Psoas muscle (tissue), 8 donors: ENCODE measurements around the gene KIRREL1. TPM values are rescaled to one million over a fixed set of nuclear protein-coding genes. Genes with fewer than 3 reads are reported as not detected.

Experiments
- ATAC-seq, 4 donors: fragments of 200-7000 bp; cut with Tn5 transposase; one replicate each; pipeline ENCODE4 v1.9.1; 2020; ENCODE audit warnings: moderate library complexity in 3 of 4, mild to moderate bottlenecking in 2 of 4
- DNase-seq, 2 donors: peaks; one replicate each; pipeline ENCODE4 v3.0.0-alpha.2; 2020
- H3K27ac ChIP-seq: fragments of 200-600 bp; one replicate; pipeline ENCODE4 v1.8.0; 2022
- H3K27me3 ChIP-seq, 3 donors: fragments of 200-600 bp in 1 of 3; one replicate each; pipeline versions ENCODE4 v1.6.1 to v1.8.0; 2013 to 2022; ENCODE audit warnings: low read length in 2 of 3, mild to moderate bottlenecking in 2 of 3, moderate library complexity in 1 of 3; ENCODE audit not compliant: insufficient read depth in 3 of 3
- H3K36me3 ChIP-seq, 2 donors: fragments of 200-600 bp in 1 of 2; one replicate each; pipeline versions ENCODE4 v1.6.1 to v1.8.0; 2013 to 2022; ENCODE audit warnings: low read depth in 1 of 2, mild to moderate bottlenecking in 1 of 2, moderate library complexity in 1 of 2; ENCODE audit not compliant: insufficient read depth in 1 of 2
- H3K4me1 ChIP-seq: fragments of 200-600 bp; one replicate; pipeline ENCODE4 v1.8.0; 2022
- H3K4me3 ChIP-seq: fragments of 200-600 bp; one replicate; pipeline ENCODE4 v1.8.0; 2022; ENCODE audit warnings: mild to moderate bottlenecking
- H3K9me3 ChIP-seq: fragments of 200-600 bp; one replicate; pipeline ENCODE4 v1.8.0; 2022
- WGBS, 3 donors: extraction: QIAGEN DNeasy Blood & Tissue Kit; methylation state at CpG; one replicate each; pipeline versions ENCODE4 v1.1.6 to v1.1.7; 2013; 5-methylcytosine and 5-hydroxymethylcytosine counted together
- intact Hi-C, 2 donors: fragments of 100-400 bp; cut with DNase I; formaldehyde crosslinking; loops; one replicate each; pipeline versions ENCODE4 v1.11.0 to v1.14.2; 2022
- polyA plus RNA-seq, 3 donors: library from polyadenylated mRNA; stranded (reverse); fragments of 200-250 nt; gene quantifications; one replicate each; pipeline ENCODE4 v1.2.3, GENCODE V29; 2013
- total RNA-seq, 4 donors: library from RNA; stranded (reverse); fragmentation: NEBNext Ultra II Directional in 2 of 4; extraction: Animal tissue kit (Norgen Biotek cat#: 25700) in 2 of 4; gene quantifications; one replicate each; pipeline versions ENCODE4 v1.2.1 to v1.2.4, GENCODE V29; 2021 to 2023
- TF ChIP-seq, protein P1 (sequence below): fragments of 200-600 bp; IDR thresholded peaks from one replicate; pipeline ENCODE4 v1.8.0; 2022; ENCODE audit warnings: antibody characterized with exemption
- donor health status: healthy with polysubstance abuse.
- donor health status: DM: no; HTN: no; CAD: no; lungs with moderate emphysema.
- donor health status: Bipolar disorder and iron deficiency.
- donor health status: healthy.
- donor health status: DM: yes; HTN: yes; CAD: no.
- donor health status: DM: no; HTN: no; CAD: no.
- donor health status: DM: no; HTN: no; CAD: no.
- donor health status: DM: yes; HTN: yes; CAD: no.

The KIRREL1 gene
- total and polyA plus RNA-seq, 7 donors, result 1.3 to 7.6 (median 4.3) TPM

DNA sequence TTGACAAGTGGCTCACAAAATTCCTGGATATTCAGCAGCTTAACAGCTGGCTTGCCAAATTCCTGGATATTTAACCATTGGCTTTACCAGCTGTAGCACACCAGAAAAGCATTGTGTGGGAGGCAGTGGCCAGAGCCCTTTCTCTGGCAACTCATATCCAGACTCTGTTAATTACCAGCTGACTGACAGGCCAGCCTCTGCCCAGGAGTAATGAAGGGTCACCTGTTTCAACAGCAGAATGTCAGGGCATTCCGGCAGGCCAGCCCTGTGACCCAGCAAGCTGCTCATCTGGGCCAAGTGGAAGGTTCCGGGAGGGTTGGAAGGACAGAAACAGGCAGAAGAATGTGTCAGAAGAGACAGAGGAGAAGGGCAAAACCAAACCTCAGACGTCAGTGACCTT is 35.2 kb upstream of the KIRREL1 start:
- intact Hi-C loops, result no loop called here
- DNase-seq (no peak), ATAC-seq (no peak)
- Histone ChIP-seq H3K27me3 (peaks cover 0 to 9% (median 0%) of the 10 kb centered on the region in 3 donors), H3K4me3 (no peak overlapping the region), H3K4me1 (no peaks in the 10 kb centered on the region), H3K27ac (no peak overlapping the region), H3K36me3 (no peaks in the 10 kb centered on the region), H3K9me3 (no peaks in the 10 kb centered on the region)
- WGBS, 3 donors, result 39 to 46% (median 40%) methylated on average over 3 of the region's 3 CpGs
- TF ChIP-seq, protein P1, sequence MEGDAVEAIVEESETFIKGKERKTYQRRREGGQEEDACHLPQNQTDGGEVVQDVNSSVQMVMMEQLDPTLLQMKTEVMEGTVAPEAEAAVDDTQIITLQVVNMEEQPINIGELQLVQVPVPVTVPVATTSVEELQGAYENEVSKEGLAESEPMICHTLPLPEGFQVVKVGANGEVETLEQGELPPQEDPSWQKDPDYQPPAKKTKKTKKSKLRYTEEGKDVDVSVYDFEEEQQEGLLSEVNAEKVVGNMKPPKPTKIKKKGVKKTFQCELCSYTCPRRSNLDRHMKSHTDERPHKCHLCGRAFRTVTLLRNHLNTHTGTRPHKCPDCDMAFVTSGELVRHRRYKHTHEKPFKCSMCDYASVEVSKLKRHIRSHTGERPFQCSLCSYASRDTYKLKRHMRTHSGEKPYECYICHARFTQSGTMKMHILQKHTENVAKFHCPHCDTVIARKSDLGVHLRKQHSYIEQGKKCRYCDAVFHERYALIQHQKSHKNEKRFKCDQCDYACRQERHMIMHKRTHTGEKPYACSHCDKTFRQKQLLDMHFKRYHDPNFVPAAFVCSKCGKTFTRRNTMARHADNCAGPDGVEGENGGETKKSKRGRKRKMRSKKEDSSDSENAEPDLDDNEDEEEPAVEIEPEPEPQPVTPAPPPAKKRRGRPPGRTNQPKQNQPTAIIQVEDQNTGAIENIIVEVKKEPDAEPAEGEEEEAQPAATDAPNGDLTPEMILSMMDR, result no peak

DNA sequence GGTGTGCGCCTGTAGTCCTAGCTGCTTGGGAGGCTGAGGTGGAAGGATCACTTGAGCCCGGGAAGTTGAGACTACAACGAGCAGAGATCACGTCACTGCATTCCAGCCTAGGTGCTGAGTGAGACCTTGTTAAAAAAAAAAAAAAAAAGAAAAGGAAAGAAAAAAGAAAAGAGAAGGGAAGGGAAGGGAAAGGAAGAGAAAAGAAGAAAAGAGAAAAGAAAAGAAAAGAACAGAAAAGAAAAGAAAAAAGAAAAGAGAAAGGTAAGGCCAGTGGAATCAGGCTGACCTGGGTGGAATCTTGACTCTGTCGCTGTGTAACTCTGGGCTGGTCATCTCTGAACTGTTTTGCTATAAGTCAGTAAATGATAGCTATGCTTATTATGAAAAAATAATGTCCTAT is 33.7 kb upstream of the KIRREL1 start:
- WGBS, 3 donors, result 92 to 95% (median 94%) methylated on average over 5 of the region's 5 CpGs
- Histone ChIP-seq H3K27ac (no peak overlapping the region), H3K4me3 (no peak overlapping the region), H3K9me3 (no peaks in the 10 kb centered on the region), H3K27me3 (peaks cover 0 to 9% (median 0%) of the 10 kb centered on the region in 3 donors), H3K4me1 (no peaks in the 10 kb centered on the region), H3K36me3 (no peaks in the 10 kb centered on the region)
- ATAC-seq, result no peak
- no peak for DNase-seq
- intact Hi-C loops, result loop anchor here in 1 of 2 donors (5.0 kb wide), 1 partner anchor 163 kb away; no protein-coding TSS in a partner anchor
- TF ChIP-seq, protein P1, result no peak

DNA sequence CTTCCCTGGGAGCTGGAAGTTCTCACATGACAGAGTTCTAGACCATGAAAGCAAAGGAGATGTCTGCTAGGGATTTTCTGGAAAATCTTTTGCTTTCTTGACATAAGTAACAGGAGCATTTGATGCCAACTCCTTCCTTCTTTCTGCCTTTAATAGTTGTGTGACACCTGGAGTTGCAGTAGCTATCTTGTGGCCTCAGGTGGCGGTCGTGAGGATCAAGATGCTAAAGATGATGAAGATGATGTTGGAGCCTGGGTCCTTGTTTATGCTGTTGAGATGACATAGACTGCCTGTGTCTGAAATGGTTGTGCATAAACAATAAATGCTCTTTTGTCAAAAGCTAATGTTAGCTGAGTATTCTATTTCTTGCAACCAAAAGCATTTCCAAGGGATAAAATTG is 32.7 kb upstream of the KIRREL1 start:
- peaks cover 0 to 9% (median 0%) of the 10 kb centered on the region in 3 donors for H3K27me3 ChIP-seq
- no peaks in the 10 kb centered on the region for H3K4me1 ChIP-seq
- 83 to 87% (median 86%) methylated on average over 2 of the region's 2 CpGs for WGBS, 3 donors
- no peaks in the 10 kb centered on the region for H3K9me3 ChIP-seq
- TF ChIP-seq, protein P1, result no peak
- H3K36me3 ChIP-seq, result no peaks in the 10 kb centered on the region
- intact Hi-C loops, result loop anchor here in 1 of 2 donors (5.0 kb wide), 1 partner anchor 162 kb away; no protein-coding TSS in a partner anchor
- DNase-seq, result no peak
- ATAC-seq, result no peak
- H3K4me3 ChIP-seq, result no peak overlapping the region
- H3K27ac ChIP-seq, result no peak overlapping the region

DNA sequence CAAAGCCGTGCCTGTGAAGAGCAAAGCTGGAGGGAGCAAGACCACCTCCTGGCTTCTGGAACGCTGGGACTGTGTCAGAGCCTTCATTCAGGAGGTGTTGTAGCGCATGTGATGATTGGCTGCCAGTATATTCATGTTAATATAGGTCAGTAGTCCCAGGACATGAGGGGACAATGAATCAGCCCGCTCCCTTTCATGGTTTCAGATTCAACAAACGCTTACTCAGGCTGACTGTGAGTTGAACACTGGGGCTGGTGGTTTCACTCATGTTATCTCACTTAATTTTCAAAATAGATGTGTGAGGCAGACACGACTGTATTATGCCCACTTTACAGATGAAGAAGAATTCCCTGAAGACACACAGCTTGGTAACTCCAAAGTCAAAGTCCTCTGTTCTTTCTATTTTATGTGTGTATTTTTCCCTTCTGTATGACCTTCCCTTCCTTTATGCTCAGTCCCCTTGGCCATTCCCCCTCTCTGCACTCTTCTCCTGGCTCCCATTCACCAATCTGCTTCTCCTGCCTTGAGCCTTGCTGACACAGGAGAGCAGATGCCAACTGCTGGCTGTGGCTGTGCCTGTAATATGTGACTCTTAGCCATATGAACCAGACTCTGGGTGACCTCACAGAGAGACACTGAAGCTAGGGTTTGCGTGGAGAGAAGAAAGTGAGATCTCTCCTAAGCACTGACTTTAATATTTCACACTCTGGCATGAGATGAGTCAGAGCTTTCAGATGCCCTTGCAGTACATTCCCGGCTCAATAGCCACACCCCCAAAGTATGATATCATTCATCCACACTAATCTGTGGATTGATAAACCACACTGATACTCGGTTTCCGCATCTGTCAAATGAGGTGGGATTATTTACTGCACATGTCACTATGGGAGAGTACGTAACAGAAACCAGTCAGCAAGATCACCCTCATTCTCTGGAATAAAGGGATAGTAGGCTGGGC is 31.4 kb upstream of the KIRREL1 start:
- Histone ChIP-seq H3K27ac (no peak overlapping the region), H3K36me3 (no peaks in the 10 kb centered on the region), H3K27me3 (peaks cover 0 to 9% (median 0%) of the 10 kb centered on the region in 3 donors), H3K4me1 (no peaks in the 10 kb centered on the region), H3K4me3 (no peak overlapping the region), H3K9me3 (no peaks in the 10 kb centered on the region)
- DNase-seq (no peak), ATAC-seq (no peak)
- intact Hi-C loops, result loop anchor here in 1 of 2 donors (5.0 kb wide), 1 partner anchor 160 kb away; no protein-coding TSS in a partner anchor
- TF ChIP-seq, protein P1, result no peak
- 47 to 49% (median 49%) methylated on average over 11 of the region's 11 CpGs for WGBS, 3 donors
